Transverse colon (tissue), 4 donors: ENCODE data around the gene LCP1.

Experiments
- POLR2A ChIP-seq: fragments of 450-650 bp; IDR thresholded peaks from one replicate; pipeline ENCODE4 v1.6.1; 2016; ENCODE audit warnings: antibody characterized with exemption, mild to moderate bottlenecking, moderate library complexity
- POLR2AphosphoS5 ChIP-seq, 3 donors: sonication (generic); formaldehyde crosslinking; IDR thresholded peaks; one replicate each; pipeline ENCODE4 v1.6.1; 2016; ENCODE audit warnings: antibody characterized with exemption in 3 of 3
- TF ChIP-seq, protein P1 (sequence below), 5 experiments: fragments of 200-600 bp in 3 of 5; fragments of 450-650 bp in 2 of 5; sonication (generic) in 3 of 5; IDR thresholded peaks; 1 replicate in 2 of 5; 2 replicates in 3 of 5; pipeline ENCODE4 v1.5.1; 2016 to 2017; ENCODE audit warnings: antibody characterized with exemption in 5 of 5, inconsistent platforms in 3 of 5, mild to moderate bottlenecking in 2 of 5, moderate library complexity in 1 of 5

- TF ChIP-seq POLR2A (no peak), POLR2AphosphoS5 (IDR thresholded peaks at IDR 0.05) (no peak)
- TF ChIP-seq, protein P1, sequence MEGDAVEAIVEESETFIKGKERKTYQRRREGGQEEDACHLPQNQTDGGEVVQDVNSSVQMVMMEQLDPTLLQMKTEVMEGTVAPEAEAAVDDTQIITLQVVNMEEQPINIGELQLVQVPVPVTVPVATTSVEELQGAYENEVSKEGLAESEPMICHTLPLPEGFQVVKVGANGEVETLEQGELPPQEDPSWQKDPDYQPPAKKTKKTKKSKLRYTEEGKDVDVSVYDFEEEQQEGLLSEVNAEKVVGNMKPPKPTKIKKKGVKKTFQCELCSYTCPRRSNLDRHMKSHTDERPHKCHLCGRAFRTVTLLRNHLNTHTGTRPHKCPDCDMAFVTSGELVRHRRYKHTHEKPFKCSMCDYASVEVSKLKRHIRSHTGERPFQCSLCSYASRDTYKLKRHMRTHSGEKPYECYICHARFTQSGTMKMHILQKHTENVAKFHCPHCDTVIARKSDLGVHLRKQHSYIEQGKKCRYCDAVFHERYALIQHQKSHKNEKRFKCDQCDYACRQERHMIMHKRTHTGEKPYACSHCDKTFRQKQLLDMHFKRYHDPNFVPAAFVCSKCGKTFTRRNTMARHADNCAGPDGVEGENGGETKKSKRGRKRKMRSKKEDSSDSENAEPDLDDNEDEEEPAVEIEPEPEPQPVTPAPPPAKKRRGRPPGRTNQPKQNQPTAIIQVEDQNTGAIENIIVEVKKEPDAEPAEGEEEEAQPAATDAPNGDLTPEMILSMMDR (IDR thresholded peaks at IDR 0.05): no peak
These were observed 569 bp downstream of the LCP1 start for GRCh38 chr13:46181377-46181839.
